GM19035 (cell line): ENCODE data around the gene STAT6.

Source experiments
- ATAC-seq: cut with Tn5 transposase; IDR thresholded peaks from one replicate; pipeline ENCODE4 v1.9.1; 2021; ENCODE audit not compliant: unreplicated experiment

The STAT6 gene, protein sequence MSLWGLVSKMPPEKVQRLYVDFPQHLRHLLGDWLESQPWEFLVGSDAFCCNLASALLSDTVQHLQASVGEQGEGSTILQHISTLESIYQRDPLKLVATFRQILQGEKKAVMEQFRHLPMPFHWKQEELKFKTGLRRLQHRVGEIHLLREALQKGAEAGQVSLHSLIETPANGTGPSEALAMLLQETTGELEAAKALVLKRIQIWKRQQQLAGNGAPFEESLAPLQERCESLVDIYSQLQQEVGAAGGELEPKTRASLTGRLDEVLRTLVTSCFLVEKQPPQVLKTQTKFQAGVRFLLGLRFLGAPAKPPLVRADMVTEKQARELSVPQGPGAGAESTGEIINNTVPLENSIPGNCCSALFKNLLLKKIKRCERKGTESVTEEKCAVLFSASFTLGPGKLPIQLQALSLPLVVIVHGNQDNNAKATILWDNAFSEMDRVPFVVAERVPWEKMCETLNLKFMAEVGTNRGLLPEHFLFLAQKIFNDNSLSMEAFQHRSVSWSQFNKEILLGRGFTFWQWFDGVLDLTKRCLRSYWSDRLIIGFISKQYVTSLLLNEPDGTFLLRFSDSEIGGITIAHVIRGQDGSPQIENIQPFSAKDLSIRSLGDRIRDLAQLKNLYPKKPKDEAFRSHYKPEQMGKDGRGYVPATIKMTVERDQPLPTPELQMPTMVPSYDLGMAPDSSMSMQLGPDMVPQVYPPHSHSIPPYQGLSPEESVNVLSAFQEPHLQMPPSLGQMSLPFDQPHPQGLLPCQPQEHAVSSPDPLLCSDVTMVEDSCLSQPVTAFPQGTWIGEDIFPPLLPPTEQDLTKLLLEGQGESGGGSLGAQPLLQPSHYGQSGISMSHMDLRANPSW

DNA sequence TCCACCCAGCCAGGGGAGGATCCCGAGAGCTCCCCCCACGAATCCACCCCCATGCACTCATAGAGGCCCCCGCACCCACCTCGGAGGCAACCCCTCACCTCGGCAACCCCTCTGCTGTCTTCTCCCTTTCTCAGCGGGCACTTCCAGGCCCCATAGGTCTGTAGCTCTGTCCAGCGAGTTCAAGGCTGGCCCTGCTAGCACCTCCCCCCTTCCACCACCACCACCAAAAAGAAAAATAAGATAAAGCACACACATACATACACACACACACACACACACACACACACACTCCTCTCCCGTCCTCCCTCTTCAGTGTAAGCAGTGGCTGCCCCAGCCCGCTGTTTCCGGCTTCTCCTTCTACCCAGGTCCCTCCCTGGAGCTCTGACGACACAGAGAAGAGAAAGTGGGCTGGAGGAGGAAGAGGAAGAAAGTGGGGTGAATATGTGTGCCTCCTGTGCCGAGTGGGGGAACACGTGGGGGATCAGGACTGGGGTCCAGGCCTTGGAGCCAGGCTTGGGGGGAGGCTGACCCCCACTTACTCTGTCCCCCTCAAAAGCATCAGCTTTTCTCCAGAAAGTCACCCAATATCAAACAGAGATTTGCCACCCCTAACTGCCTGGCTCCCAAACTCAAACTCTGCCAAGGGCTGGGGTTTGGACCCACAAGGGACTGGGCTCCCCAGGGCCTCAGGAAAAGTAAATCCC lies at the start of gene STAT6:
Gene STAT6 (minus strand): TSS at position 332 of the 704 bp plus-strand sequence. CDS start 3,084 bp downstream, outside the sequence.
- ATAC-seq: peak; percentile 61

DNA sequence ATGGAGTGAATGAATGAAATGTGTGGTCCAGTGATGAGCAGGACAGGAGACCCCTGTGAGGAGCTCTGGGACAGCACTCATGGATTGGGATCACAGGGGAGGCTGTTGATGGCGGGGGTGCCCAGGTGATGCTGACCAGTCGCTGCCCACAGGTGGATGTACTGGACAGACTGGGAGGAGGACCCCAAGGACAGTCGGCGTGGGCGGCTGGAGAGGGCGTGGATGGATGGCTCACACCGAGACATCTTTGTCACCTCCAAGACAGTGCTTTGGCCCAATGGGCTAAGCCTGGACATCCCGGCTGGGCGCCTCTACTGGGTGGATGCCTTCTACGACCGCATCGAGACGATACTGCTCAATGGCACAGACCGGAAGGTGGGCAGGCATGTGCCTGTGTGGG lies 49.6 kb upstream of the STAT6 start:
- ATAC-seq: no peak

DNA sequence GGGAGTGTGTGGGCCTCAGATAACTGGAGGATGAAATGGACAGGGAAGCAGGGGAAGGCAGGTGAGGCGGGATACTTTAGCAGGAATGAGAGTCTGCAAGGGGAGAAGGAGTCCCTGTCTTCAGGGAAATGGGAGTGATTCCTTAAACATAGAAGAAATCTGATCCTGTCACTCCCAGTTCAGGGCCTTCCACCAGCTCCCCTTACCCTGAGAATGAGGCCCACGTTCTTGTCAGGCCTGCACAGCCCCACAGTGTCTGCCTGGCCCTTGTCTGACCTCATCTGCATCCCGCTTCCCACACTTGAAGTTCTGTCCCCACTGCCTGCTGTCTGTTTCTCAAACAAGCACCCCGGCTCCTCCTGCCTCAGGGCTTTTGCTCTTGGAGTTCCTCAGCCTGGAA lies 48.9 kb upstream of the STAT6 start:
- no peak for ATAC-seq

DNA sequence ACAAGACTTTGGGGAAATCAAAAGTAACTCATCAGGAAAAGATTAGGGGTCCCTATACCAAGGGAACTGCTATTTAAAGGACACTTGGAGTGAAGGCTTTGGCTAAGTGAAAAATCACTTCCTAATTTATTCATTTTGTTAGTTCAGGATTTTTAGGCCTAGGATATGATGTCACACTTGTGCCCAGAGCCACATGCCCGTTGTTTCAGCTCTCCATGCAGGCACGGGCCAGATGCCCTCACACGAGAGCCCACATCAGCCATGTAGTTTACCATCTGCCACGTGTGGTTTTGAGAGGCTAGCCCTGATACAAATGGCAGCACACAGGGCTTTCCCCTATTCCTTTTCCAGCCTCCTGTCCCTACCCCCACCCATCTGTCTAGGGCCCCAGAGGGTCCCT lies 48.1 kb upstream of the STAT6 start:
- ATAC-seq: no peak

DNA sequence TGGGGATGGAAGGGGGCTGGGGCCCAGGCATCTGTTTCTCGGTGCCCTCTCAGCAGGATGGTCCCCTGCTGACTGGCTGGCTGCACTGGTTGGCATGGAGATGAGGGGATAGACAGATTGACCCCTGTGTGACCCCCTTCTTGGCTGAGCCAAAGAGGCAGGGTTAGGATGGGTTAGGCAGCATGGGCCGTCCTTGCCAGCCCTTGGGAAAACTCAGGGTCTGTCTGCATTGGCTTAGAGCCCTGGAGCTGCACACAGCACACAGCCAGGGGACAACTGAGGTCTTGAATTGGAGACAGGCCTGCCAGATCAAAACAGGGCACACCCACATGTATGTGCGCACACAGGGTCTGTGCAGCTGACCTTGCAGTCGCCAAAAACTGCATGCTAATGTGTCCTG lies 47.5 kb upstream of the STAT6 start:
- ATAC-seq: no peak

DNA sequence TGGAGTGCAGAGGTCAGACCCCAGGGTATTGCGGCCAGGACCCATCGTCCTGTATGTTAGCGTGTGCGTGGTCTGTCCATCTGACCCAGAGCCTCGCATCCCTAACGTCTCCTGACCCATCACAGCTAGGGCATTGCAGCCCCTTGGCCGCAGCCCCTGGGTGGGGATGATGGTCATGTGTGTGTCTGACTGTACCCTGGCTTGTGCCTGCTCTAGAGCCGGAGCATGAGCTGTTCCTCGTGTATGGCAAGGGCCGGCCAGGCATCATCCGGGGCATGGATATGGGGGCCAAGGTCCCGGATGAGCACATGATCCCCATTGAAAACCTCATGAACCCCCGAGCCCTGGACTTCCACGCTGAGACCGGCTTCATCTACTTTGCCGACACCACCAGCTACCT lies 47.0 kb upstream of the STAT6 start:
- no peak for ATAC-seq

DNA sequence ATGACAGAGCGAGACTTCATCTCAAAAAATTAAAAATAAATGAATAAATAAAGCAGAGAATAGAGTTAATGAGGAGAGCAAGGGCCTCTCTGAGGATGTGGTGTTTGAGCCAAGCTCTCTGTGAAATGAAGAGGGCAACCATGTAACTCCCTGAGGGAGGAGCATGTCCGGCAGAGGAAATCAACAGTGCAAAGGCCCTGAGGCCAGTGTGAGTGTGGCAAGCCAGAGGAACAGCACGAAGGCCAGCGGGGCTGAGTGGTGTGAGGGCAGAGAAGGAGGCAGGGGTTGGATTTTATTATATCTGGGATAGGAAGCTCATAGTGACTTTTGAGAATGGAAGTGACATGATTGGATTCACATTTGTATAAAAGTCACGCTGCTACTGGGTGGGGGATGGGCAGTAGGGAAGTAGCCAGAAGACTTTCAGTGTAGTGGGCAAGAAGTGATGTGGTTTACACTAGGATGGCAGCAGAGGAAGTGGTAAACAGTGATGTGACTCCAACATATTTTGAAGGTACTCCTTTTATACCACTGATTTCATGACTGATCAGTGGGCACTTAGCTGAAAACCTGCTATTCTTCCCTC lies 46.5 kb upstream of the STAT6 start:
- ATAC-seq: no peak

DNA sequence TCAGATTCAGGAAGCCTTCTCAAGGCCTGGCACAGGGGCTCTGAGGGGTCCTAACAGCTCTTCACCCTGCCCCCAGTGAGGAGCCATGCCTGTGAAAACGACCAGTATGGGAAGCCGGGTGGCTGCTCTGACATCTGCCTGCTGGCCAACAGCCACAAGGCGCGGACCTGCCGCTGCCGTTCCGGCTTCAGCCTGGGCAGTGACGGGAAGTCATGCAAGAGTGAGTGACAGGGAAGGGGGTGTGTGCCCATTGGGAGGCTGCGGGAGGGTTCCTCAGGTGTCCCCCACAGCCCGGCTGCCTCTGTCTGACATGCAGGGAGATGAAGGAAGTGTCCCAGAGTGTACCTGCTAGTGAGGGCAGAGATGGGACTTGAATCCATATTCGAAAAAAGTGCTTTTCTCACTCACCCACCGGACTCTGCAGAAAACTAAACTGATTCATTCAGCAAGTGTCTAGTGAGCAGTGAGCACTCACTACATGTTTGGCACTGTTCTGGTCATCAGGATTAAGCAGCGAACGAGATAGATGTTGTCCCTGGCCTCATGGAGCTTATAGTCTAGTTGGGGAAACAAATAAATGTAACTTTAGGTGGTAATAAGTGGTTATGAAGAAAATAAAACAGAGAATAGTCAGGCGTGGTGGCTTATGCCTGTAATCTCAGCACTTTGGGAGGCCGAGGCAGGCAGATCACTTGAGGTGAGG lies 45.7 kb upstream of the STAT6 start:
- ATAC-seq: no peak

DNA sequence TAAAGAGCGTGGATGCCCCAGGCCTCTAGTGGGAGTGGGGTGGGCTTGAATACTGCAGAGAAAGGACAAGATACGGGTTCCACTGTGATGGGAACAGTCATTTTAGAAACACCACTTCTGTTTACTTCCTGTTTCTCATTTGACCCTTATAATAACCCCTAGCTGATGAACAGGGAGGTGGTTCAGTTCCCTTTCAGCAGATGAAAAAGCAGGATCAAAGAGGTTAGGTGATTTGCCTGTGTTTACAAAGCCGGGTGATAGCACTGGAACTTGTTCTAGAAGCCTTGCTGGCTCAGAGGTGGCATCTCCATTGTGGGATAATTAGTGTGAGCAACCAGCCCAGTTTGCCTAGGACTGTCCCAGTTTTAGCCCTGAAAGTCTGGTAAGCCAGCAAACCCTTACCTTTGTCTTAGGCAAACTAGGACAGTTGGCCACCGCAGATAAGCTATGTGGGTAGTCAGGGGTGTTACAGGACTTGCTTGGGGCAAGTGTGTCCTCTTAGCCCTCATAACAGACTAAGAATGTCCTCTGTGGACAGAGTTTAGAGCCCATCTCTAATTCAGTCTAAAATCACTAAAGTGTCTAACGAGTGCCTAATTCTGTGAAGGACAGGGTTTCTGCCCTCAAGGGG lies 43.8 kb upstream of the STAT6 start:
- ATAC-seq: no peak

DNA sequence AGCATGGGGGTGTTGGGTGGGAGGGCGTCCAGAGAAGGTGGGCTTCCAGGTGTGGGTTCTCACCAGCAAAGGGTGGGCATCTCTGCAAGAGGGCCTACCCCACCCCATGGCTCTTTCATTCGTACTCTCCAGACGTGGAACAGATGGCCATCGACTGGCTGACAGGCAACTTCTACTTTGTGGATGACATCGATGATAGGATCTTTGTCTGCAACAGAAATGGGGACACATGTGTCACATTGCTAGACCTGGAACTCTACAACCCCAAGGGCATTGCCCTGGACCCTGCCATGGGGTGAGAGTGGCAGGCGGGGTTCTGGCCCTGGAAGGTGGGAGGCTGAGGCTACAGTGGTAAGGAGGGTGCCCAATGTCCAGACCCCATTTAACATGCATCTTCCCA lies 42.9 kb upstream of the STAT6 start:
- no peak for ATAC-seq

DNA sequence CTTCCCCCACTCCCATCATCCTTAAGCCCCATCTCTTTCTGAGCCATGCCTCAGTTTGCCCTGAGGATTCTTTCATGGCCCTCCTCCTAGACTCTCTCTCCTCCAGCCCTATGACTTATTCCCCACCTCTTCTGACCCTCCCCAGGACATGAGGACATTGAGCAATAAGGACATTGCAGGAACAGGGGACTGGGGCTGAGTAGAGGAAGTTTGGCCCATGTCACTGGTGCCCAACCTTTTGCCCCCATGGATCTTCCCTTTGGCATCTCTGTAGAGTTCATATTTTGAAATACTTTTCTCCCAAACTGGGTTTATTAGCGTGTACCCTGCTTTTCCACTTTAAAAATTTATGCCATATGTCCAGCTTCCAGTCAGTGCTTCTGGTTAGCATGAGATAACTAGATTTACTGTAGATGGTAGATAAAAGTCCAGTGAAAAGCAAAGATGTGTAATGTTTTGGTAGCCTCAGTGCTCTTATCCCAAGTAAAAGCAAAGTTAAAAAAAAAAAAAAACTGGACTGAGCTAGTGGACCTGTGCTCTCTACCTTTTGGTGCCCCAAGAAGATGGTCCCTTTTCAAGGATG lies 42.3 kb upstream of the STAT6 start:
- no peak for ATAC-seq

DNA sequence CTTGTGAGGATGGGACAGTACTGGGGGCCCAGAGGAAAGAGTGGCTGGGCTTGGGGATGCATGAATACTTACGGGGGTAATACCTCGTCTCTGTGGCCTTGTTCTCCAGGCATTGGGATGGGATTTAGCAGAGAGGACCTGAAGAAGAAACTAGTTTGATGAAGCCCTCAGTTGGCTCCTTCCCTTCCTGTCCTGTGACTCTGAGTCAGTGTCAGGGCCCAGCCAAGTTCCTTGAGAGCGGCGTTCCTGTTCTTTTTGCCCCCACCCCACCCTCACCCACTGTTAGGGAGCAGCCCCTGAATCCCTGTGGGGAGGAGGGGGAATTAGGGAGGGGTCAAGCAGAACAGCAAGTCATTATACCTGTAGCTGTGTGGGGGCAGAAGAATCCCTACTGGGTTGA lies 41.5 kb upstream of the STAT6 start:
- no peak for ATAC-seq

DNA sequence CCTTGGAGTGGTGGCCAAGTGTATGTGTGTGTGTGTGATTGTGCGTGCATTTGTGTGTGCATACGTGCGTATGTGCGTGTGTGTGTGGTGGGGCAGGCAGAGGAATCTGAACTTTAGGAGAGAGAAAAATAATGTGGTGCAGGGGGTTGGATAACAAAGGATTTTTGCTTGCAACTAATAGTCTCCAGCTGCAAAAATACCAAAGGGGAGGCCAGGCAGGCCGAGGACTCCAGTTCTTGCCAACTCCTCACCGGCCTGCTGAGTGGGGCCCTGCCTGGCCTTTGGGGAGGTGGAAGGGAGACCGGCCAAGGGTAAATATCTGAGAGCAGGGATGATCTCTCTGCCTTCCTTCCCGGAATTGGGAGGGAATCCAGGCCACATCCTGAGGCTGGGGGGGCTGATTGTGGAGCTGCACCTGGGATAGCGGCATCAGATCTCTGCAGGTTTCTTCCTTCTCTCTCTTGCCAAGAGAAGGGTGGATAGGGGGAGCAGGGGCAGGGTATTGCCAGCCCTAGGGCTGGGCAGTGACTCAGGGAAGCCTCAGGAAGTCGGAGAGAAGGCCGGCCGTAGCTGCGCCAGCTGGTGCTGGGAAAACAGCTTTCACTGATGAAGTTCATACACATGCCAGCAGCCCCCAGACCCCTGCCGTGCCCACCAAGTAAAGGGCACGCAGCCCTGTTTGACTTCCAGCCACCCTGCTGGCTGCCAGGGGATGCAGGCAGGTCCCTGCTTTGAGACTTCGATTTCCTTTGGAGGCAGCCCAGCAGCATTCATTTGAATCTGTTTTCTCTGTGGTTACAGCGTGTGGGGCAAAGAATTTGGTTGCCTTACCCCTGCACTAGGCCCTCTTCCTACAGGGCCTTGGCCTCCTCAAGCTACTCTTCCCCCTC lies 40.8 kb upstream of the STAT6 start:
- no peak for ATAC-seq

DNA sequence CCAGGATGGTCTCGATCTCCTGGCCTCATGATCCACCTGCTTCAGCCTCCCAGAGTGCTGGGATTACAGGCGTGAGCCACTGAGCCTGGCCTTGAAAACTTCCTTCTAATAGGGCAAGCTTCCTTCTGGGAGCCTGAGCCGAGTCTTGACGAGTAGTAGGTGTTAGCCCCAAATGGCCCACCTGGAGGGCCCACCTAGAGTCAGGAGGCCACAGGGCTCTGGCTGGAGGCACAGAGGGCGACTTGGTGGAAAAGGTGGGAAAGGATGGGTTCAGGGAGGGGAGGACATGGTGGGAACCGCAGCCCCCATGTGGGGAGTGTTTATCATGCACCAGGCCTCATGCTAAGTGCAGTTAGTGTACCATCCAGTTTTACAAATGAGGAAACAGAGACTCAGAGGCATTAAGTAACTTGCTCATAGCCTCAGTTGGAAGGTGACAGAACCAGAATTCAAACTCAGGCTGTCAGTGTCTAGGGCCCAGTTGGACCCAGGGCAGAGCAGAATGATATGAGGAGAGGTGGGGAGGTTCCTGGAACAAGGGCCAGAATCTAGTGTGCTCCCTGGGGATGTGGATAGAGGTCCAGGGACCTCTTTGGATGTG lies 39.3 kb upstream of the STAT6 start:
- no peak for ATAC-seq

DNA sequence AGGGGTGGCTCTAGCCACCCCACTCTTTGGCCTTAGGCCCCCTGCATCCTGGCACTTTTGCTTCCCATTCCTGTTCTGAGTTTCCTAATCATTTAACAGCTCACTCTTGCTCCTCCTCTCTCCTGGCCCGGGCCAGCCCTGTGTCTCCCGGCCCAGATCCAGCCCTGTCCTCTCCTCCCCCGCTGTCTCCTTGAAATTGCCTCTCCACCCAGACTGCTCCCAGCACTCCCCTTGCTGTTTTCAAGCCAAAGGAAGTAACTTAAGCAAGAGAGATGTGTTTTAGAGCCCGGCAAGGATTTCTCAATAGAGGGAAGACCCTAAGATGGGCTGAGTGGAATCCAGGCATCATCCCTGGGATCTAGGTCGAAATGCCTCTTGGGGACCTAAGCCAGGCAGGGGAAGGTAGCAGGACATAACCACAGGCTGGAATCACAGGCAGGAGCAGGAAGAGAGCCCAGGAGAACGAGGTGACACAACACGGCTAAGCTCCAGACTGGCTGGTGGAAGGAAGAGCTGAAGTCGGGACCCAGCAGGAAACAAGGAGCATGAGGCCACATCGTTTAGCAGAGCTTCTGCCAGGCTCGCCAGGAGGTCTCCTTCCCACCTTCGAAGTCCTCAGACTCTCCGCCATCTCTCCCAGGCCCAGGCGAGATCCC lies 38.2 kb upstream of the STAT6 start:
- ATAC-seq: no peak

DNA sequence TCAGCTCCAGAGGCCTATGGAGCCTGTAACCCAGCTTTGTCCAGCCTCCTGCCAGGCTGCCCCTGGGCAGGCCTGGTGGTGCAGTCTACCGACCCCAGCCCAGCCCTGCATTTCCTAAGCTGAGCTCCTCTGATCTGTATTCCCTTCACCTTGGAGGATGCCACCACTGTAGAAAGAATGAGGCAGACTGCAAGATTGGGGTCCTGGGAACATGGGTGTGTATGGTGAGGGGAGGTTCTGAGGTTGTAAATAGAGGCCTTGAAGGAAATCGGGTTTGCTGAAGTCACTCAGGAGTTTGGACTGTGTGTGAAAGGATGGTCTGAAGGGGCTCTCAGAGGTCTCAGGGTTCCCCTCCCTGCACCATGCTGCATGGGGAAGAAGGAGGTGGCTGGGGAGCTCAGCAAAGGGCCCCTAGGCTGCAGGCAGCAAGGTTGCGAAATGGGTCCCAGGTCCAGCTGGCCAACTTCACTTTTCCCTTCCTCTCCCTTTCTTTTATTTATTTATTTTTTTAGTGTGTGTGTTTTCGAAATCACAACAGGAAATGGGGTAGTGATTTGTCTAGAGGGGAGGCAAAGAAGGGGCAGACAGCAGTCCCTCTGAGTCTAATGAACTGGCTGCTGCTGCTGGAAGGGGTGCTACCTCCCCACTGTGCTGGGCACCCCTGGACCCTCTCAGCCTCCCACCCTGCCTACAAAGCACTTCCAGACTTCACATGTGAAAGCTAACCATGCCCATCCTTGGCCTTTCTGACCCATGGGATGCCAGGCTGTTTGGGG lies 37.5 kb upstream of the STAT6 start:
- ATAC-seq: no peak
